KG1 (cell line): ENCODE measurements around the gene ZNF41.
"Not testable (repeated sequence)": the region's sequence is repeated elsewhere in the genome, so short reads cannot be mapped to it uniquely, and the experiment has no call there.

ENCODE experiments used
- DNase-seq: peaks from one replicate; lab custom pipeline; 2025; lab: John Stamatoyannopoulos, UW

Gene ZNF41

GRCh38 chrX:47482512-47483305 lies at the start of gene ZNF41:
Gene ZNF41, minus strand, starts transcription at chrX:47483222. Its CDS starts 15,741 bp downstream, at chrX:47467481.
- peak; percentile 65 for DNase-seq

GRCh38 chrX:47530049-47530448 lies 47.0 kb upstream of the ZNF41 start:
- DNase-seq: no peak

DNA sequence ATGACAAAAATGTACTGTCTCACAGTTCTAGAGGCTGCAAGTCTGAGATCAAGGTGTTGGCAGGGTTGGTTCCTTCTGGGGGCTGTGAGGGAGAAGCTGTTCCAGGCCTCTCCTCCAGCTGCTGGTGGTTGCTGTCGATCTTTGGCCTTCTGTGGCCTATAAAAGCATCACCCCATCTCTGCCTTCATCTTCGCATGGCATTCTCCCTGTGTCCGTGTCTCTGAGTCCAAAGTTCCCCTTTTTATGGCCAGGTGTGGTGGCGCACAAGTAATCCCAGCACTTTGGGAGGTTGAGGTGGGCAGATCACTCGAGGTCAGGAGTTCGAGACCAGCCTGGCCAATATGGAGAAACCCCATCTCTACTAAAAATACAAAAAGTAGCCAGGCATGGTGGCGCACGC lies 46.5 kb upstream of the ZNF41 start:
- no peak for DNase-seq

DNA sequence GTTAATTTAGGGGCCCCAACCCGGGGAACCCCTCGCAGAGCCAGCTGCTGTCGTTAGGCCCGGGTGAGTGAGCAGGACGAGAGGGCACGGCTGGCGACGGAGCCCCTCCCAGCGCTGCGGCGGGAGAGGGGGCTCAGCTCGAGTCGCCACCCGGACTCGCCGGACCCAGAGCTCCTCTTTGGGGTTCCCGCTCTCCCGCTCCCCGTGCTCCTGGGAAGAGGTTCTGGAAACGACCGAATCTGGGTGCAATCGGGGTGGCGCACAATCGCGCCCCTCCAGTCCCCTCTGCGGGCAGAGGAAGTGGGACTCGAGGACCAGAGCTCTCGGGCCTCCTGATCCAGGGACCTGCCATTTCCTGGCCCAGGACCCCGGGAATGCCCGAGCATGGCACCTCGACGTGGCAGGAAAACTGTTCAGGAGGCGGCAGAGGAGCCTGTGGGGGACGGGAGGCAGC lies 40.7 kb upstream of the ZNF41 start:
- DNase-seq: no peak

DNA sequence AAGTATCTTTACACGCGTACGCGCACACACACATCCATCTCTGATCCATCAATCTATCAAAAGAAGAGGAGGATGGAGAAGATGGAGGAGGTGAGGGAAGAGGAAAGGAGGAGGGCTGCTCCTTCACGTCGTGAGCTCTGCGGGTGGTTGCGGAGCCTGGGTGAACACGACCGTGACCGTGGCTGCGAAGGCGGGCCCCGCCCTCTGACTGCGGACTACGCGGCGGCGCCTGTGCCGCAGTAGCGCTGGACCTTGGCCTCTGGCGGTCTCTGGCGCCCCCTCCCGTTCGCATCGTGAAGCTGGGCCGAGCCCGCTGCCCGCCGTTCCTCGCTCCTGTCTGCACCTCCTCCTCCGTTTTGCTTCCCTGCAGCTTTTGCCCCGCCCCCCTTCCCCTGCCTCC lies 40.3 kb upstream of the ZNF41 start:
- peak; percentile 37 for DNase-seq

DNA sequence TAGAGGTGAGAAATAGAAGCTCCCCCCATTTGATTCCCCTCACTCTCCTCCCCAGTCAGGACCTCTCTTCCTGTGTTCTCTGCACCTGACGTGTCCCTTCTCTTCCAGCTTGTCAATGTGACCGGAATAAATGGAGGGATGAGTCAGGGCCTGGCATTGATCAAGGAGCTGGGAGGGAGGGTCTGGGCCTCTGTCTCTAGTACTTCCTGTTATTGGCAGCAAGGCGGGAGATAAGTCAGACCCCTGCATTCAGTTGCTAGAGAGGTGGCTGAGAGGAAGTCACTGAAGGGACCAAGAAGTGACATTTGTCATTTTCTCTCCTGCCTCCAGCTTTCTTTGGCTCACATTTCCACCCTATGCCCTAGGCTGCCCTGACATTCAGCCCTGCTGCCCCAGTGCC lies 35.1 kb upstream of the ZNF41 start:
- DNase-seq: no peak

GRCh38 chrX:47515941-47516665 lies 33.1 kb upstream of the ZNF41 start:
- no peak for DNase-seq

GRCh38 chrX:47514533-47515235 lies 31.7 kb upstream of the ZNF41 start:
- no peak for DNase-seq

DNA sequence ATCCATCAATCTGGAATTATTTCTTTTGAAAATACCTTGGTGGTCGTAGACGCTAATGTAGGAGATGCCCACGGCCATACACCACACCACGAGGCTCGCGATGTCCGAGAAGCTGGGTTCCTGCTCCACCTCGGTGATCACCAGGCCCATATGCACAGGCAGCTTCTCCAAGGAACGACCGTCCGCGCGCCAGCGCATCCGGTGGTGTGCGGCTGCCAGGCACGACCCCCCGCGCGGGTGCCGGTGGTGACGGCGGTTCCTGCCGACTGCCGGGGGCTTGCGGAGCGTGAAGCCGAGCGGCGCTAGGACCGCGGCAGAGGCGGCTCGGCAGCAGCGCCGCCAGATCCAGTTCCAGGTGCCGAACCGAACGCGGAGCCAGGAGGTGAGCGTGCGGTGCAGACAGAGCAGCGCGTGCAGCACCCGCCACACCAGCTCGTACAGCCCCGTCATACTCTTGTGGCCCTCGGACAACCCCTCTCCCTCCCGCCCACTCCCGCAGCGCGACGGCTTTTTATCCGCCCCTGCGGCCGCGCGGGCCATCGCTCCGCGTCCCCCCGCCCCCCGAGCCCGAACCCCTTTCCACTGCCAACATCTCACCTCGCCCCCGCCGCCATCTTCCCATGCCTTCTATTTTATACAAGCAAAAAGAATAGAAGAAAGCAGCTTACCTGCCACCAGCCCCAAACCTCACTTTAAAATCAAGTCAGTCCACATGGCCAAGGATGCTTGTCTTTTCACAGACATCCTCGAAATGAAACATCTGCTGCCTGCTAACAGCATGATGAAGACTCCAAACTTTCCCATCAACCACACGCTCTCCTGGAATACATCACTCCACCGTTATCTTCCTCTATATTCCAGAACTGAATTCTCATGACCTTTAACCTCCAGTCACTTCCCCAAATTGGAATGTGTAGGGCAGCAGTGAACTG lies 30.3 kb upstream of the ZNF41 start:
- not testable (repeated sequence) for DNase-seq

DNA sequence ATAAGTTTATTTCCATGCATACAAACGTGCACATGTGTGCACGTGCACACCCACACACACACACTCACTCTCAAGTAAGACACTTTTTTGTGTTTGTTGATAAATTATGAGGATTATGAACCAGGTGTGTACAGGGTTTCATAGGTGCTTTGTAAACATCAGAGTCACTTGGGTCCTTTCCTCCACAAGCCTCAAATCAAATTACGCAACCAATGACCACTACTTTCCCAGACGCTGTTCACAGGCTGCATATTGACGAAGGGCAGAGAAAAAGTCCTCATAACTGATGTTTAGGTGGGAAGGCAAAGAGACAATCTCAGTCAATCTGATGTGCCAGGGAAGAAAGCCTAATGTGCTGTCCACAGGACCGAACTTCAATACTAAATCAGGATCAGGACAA lies 29.4 kb upstream of the ZNF41 start:
- DNase-seq: not testable (repeated sequence)

DNA sequence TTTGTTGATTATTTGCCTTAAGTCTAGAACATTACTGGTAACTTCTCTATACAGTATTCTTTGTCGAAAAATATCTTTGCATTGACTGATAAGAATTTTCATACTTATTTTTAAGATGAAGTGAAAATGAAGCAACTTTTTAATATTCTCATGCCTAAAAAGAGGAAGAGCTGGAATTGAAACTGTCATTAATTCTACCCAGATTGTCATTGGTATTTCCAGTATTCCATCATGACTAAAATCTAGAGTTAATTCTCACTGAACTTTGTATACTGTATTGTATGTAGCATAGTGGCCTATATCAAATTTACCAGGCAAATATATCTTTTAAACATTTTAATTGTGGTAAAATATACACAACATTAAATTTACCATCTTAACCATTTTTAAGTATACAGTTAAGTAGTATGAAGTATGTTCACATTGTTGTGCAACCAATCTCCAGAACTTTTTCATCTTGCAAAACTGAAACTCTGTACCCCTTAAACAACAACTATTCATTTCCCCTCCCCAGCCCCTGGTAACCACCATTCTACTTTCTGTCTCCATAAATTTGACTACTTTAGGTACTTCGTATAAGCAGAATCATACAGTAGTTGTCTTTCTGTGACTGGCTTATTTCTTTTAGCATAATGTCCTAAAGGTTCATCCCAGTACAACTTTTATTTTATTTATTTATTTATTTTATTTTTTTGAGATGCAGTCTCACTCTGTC lies 24.3 kb upstream of the ZNF41 start:
- DNase-seq: no peak

- DNase-seq: no peak
Measured at GRCh38 chrX:47503151-47503550, 20.1 kb upstream of the ZNF41 start.

DNA sequence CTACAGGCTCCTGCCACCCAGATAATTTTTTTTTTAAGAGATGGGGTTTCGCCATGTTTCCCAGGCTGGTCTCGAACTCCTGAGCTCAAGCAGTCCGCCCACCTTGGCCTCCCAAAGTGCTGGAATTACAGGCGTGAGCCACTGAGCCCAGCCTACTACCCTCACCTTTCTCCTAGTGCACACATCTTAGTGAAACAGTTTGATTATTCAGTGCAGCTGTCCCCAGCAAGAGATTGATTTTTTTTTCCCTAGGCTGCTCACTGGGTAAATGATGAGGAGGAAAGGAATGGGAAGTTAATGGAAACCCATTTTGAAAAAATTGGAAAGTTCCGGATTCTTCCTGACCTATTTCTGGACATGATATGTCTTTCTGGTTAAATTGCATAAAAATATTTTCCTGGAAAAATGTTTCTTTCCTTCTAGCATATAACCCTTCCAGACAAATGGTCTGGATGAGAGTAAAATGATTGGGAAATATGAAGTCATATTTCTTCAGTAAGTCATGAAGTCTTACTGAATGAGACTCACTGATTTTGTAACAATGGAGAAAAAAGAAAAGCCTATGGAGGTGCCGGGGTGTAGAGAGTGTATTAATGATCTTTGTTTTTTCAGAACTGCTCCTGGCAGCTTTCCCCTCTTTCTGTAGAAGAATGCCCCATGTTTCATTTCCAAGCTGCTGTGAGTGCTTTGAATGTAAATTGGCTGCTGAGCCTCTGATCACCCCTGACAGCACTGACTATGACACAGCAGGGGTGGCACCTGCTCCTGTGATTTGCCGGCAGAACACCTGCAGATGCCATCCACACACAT lies 19.5 kb upstream of the ZNF41 start:
- DNase-seq: no peak

DNA sequence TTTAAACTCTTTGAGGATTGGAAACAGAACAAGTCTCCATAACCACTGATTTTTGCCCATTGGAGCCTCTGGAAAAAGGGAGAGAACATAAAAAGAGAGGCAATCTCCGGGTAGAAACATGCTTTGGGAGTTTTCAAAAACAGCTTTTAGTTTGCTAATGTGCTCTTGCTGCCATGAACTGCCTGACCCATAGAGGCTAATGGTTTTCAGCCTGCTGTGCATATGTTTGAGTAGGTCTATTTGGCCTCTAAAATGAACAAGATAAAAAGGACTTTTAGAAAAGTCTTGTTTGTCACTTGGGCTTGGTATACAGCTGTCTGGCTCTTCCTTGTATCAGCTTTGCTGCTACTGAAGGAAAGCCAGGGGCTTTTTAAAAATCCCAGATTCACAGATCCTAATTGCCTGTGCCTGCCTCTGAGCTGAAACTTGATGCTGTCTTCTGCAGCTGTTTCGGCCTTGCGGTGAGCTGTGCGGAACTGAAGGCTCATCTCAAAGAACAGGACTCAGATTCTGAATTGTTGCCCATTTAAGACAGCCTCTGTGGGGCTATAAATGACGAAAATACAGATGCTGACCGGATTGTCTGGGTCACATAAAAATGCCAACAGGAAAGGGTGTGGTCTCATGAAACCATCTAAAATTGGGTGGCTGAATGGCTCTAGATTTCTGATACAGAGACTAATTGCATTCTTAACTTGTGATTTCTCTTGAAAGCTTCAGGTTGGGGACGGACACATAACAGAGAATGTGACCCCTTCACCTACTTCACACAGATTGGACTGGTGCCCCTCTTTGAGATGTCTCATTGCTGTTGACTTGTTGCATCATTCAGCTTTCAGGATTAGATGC lies 18.4 kb upstream of the ZNF41 start:
- no peak for DNase-seq

DNA sequence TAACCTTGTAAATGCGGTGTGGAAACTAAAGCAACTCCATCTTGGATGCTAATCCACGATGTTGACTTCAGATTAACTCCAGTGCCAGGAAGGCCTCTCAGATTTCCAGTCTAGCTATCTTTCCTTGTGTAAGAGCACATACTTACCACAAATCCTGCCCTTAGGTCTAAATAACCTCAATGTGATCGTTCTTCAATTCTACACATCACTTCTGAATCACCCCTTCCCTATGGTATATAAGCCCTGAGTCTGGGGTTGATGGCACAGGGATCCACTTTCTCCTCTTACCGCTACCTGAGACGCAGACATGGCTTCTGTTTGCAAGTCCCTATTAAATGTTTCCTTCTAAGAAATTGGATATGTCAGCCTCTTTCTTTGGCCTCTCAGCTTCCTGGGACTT lies 17.5 kb upstream of the ZNF41 start:
- DNase-seq: no peak

DNA sequence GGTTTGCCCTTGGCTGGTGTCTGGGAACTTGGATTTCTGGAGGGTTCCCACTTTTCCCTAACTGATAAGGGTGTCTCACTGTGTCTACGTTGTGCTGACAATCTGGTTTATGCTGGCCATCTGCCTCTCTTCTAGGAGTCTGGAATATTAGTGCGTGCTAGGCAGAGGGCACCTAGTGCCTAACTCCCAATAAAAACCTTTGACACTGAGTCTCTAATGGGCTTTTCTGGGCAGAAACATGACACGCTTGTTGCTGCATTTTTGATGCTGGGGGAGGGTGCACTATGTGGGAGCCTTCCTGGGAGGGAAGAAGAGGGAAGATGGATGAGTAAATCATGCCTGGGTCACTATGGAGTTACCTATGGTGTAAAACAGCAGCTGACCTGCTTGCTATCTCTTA lies 16.3 kb upstream of the ZNF41 start:
- no peak for DNase-seq

DNA sequence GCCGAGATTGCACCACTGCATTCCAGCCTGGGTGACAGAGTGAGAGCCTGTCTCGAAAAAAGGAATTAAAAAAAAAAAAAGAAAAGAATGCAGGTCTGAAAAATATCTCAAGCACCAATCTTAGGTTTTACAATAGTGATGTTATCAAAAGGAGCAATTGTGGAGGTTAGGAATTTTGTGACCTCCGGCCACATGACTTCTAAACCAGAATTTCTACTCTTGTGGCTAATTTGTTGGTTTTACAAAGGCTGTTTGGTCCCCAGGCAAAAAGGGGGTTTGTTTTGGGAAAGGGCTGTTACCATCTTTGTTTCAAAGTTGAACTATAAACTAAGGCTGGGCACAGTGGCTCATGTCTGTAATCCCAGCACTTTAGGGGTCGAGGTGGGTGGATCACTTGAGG lies 15.4 kb upstream of the ZNF41 start:
- DNase-seq: no peak

DNA sequence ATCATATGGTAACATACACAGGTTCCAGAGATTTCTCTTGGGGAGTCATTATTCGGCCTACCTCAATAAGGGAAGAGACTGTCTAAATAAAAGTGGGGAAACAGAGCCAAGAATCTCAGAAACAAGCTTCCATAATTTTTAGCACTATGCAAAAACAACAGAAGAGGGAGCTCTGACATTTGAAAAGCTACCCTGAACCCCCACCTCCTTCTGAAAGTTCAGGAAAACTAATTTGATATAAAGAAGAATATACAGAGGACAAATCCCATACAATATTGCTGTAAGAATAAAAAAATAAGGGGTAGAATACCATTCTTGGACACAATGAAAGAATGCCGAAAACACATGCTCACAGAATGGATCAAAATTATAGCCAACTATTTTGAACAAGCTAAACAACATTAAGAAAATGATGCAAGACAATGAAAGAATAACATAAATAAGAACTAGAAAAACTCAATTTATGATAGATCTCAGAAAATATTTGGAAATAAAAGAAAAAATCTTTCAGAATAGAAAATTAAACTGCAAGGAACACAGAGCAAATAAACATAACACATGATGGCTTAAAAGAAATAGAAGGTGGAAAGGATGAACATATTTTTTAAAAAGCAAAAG lies 14.4 kb upstream of the ZNF41 start:
- DNase-seq: no peak

- not testable (repeated sequence) for DNase-seq
Measured at GRCh38 chrX:47492133-47492532, 9.1 kb upstream of the ZNF41 start.
